HG03565 (cell line): ENCODE results near the gene FBXO39.
"Not testable (repeated sequence)": the region's sequence is repeated elsewhere in the genome, so short reads cannot be mapped to it uniquely, and the experiment has no call there.

Experiments used
- ATAC-seq: cut with Tn5 transposase; IDR thresholded peaks from one replicate; pipeline ENCODE4 v1.9.1; 2021; ENCODE audit warnings: mild to moderate bottlenecking, moderate library complexity; ENCODE audit not compliant: unreplicated experiment

The FBXO39 gene

DNA sequence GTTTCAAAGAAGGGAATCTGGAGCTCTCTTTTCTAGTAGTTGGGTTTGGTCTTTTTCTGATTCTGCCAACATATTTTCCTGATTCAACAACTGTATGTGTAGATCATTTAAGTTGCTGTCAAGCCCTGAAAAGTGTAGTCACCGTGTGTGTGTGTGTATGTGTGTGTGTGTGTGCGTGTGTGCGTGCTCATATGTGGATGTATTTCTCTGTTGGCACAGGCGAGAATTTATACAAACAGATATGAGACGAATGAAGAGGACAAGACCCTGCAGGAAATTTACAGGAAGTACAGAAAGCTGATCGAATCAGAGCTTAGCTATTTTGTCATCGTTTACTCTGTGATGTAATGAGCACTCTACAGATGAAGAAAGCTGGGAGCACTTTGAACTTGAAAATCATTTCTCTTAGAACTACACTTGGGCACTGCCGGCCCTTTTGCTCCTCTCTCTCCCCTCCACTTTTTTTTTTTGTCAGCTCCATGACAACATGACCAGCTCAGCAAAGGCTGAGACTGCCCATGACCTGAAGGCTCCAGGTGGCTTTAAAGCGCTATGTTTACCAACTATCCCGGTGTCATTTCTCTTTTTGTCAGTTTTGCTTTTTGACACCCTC is 11.2 kb downstream of the FBXO39 start:
- ATAC-seq: no peak

DNA sequence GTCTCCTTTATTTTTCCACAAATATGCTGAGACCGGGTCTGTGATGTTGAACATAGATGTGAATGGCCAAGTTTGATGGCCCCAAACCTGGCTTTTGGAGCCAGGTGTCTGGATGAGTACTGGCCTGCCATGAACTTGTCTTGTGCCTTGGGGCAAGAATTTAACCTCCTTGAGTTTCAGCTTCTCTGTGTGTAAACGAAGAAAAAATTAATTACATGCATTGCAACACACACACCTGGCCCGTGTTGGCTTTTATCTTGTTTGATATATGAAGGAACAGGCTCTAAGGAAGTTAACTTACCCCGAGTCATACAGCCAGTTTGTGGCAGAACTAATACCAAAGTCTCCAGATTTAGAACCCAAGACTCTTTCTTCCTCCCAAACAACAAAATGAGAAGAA is 13.1 kb downstream of the FBXO39 start:
- no peak for ATAC-seq

DNA sequence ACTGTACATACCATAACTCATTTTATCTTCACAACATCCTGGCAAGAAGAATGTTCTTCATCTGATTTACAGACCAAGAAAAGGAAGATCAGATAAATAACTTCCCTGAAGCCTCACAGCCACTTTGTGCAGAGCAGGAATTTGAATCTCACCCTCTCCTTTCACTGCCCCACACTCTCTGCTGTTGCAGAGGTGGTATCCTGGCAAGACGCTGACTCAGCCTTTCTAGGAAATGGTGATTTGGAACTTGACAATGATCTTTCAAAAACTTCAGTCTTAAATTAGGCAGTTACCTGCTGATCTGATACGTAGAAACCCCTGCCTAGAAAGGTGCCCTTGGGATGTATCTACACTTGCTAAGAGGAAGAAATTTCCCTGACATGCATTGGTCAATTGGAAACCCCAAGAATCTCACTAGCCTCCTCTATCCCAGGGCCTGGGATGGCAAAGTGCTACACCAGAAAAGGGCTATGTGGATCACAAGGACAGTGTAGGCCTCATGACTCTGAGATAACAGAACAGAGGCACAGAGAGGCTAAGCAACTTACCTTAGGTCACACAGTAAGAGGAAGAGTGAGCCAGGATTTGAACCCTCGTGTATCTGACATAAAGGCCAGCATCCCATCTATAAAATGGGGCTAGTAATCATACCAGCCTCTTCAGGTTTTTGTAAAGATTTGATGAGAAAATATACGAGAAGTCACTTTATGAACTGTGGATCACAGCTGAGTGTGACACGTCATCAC is 17.9 kb downstream of the FBXO39 start:
- no peak for ATAC-seq

DNA sequence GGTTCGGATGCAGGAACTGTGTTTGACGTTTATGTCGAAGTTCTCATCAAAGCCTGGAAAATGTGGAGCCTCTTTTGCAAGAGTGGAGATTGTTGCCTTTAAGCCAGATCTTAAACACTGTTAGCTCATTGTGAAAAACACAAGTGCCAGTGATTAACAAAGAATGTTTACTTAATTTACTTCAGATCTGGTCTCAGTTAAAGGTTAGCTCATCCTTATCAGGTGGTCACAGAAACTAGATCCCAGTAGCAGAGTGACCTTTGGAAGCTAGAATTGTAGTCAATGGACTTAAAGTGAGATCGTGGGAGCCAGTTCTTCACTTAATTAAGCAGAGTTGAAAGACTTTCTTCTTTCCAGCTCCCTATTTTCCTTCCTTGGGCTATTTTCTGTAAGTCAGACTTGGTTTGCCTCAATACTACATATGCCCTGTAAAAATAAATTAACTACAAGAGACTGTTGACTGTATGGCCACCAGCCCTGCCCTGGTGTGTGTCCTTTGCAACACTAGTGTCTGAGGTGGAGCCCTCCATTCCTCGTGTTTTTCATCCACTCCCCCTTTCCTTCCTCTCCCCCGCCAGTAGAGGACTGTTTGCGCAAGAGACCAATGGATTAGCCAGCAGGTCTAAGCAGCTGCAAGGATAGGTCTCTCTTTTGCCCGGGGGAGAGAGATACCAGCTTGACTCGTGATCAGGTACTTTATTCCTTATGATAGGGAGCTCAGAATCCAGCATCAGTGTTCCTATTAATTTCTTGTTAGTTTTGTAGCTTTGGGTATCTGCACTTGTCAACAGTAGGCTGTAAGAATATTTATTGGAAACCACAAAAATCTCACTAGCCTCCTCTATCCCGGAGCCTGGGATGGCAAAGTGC is 20.2 kb downstream of the FBXO39 start:
- no peak for ATAC-seq

DNA sequence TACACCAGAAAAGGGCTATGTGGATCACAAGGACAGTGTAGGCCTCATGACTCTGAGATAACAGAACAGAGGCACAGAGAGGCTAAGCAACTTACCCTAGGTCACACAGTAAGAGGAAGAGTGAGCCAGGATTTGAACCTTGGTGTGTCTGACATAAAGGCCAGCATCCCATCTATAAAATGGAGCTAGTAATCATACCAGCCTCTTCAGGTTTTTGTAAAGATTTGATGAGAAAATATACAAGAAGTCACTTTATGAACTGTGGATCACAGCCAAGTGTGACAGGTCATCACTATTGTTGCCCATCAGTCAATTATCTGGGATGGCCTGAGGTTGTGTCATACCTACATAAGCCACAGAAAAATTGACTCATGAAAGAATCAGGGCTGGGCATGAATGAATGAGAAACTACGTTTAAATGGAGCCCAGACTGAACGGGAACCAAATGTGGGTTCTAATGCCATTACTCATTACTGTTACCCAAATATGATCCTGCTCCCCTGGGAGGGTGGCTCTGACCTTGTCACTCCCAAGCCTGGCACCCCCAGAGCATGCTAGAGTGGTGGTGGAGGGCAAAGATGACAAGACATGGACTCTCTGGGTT is 21.0 kb downstream of the FBXO39 start:
- no peak for ATAC-seq

DNA sequence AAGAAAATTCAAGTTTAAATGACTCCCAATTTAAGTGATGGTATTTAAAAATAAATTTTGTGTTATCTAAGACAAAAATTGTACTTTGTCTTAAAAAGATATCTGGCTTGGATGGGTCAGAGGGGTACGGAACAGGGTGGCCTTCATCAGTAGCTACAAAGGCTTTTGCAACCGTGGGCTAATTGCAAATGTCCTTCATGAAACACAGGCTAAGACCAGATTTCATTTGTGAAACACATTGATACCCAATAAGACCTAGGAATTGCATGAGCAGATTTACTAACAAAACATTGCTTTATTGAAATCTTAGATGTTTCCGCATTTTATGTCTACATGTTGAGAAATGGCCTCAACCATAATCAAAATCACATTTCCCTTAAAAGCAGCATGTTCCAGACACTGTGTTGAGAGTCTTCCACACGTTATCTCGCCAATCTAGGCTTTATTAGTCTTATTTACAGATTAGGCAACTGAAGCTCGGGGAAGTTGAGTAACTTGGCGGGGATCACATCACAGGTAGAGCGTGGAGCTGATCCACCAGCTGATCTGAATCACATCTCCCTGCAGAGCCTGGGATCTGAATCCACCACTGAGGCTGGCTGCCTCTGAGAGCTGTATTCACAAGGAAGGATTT is 21.8 kb downstream of the FBXO39 start:
- ATAC-seq: no peak

DNA sequence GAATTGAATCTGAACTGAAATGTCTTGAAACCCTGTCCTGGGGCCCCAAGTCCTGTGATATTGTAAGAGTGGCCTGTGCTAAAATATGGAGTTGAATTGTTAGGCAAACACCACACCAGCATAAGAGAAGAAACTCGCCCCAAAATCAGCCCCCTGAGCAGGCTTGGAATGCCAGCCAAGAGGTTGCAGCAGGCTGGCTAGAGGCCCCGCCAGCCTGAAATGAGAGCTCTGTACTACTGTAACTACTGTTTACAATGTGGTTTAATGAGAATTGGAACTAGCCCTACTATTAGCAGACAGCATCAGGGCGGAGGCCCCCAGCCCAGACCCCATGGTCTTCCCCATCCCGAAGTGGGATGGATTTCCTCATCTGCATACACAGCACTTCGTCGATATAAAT is 23.7 kb downstream of the FBXO39 start:
- ATAC-seq: no peak

DNA sequence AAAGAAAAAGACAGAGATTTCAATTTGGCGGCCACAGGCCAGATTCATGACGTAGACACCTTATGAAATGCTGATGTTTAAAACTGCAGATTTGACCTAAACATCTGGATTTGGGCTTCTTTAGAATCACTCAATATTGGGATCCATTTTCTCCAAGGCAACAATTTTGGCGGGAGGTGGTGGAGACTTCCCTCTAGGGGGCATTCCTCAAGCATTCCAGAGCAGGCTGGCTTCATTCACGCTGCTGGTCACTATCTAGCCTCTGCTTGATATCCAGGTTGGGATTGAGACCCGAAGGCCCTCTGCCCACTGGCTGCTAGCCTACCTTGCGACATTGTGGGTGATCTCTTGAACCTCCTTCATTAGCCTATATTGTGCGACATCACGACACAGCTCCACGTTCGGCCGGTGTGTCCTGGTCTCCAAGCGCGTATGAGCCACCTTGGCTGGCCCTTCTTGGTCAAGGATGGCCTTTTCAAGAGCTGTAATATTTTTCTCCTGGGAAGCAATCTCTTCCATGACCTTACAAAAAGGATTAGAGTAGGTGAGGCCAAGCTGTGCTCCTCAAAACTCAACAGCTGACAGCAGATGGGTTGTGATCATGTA is 24.5 kb downstream of the FBXO39 start:
- ATAC-seq: no peak

DNA sequence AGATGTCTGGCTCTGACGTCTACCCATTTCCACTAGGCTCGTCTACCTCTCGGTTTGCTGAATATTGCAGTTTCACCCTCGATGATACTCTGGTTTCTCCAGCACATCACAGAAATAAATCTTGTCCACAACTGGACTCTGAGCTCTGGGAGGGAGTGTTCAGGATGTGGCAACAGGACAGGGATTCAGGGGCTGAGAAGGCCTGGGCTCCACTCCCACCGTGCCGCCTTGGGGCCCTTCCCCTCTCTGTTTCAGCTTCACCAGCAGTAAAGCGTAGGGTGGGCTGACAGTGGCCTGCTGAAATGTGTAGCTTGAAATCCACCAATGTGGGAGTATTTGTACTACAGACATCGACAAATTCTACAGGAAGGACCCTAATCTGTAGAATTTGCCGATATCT is 35.5 kb downstream of the FBXO39 start:
- ATAC-seq: no peak

DNA sequence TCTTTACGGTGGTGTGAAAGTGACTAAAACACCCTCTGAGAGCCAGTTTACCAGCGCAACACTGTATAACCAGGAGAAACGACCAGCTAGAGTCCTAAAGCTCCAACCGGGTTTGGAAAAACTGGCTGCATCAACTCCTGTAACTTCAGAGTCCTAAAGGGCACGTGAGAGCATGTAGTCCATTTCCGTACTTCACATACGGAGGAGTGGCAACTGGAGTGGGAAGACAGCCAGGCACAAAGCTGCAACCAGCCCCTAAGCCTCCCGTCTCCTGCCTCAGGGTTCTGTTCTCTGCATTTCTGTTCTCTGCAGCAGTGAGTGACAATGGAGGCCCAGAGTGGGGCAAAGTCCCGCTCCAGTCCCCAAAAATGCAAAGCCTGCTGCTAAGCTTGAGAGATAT is 36.3 kb downstream of the FBXO39 start:
- ATAC-seq: no peak

DNA sequence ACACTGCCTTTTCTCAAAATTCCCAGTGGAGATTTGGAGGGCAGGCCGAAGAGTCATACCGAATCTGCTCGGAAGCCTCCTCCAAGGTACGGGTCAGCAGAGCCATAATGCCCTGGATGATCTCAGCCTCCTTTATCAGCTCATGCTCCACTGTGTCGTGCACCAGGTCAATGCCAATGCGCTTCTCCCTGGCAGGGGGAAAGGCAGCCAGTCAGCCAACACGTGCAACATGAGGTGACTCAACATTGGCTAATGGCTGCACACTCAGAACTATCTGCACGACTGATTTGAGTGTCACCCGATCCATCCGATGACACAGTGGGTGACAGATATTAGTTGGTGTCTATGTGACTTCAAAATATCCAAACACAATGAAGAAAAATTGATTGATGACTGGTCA is 39.8 kb downstream of the FBXO39 start:
- ATAC-seq: no peak

DNA sequence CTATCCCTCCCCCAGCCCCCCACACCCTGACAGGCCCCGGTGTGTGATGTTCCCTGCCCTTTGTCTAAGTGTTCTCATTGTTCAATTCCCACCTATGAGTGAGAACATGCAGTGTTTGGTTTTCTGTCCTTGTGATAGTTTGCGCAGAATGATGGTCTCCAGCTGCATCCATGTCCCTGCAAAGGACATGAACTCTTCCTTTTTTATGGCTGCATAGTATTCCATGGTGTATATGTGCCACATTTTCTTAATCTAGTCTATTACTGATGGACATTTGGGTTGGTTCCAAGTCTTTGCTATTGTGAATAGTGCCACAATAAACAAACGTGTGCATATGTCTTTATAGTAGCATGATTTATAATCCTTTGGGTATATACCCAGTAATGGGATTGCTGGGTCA is 40.4 kb downstream of the FBXO39 start:
- not testable (repeated sequence) for ATAC-seq

DNA sequence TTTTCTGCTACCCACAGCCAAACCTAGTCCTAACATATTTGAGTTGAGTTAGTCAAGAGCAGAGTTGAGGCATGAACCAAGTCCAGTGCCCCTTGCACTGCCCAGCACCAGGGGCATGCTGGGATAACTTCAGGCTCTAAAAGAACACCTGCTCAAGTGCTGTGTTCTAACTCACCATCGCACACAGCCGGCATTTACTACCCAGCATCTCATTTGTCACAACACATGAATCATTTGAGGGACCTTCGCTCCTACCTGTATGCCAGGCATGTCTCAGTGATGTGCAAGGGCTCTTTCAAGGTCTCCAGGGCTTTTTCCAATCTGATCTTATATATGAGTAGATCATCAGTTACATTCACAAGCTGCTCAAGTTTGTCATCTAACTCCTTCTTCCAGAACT is 42.9 kb downstream of the FBXO39 start:
- no peak for ATAC-seq

DNA sequence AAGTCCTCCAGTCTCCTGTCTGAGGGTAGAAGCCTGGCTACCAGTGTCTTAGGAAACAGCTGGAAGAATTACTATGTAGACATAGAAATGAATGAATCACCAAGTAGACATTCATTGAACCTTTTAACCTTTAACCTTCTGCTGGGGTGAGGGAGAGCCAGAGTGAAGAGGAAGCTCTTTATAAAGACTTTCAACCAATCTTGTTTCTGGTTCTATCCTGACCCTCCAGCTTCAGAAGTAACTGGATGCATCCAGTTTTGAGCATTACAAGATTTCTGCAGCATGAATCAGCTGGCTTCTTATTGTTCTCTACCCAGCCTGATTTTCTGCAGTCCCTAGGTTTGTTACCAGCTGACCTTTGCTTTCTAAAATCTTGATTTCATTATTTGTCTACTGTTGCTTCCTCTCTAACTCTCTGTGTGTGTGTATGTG is 47.0 kb downstream of the FBXO39 start:
- ATAC-seq: no peak

DNA sequence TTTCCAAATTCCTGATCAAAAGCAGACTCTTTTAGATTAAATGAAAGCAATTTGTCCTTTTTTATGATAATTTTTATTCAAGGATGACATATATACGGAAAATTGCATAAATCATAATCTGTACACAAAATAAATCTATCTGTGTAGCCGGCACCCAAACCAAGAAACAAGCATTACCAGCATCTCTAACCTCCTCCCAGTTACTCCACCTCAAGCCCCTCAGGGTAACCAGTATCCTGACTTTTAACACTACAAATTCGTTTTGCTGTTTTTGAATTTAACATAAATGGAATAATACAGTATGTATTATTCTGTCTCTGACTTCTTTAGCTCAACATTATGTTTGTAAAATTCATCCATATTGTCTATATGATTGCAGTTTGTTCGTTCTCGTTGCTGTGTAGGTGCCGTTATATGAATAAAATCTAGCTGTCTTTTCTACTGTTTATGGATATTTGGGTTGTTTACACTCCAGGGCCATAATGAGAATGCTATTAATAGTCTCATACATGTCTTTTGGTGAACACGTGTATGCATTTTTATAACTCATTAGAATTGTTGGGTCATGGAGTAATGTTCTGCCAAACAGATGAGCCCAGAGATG is 54.5 kb downstream of the FBXO39 start:
- ATAC-seq: no peak

DNA sequence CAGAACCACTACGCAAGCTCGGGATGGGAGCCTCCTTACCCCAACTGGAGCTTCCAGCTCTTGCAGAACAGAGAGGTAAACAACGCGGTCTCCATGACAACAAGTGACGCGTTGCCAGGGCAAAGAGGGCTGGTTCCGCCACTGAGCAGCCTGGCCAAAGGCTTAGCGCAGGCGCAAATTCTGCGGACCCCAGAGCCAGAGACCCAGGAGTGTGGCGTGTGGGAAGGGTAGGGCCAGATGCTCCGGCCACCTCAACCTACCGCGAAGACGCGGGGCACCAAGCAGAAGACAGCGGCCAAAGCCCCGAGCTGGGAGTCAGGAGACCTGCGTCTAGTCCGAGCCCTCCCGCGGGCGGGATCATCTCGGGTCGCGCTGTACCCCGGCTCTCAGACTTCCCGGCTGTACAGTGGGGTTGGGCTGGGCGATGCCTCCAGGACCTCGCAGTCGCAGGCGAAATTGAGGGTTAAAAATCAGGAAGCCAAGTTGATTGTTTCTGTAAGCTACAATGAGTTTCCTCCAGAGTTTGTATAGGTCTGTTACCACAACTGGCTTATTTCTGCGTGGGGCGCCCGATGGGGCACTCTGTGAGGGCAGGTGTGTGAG is 55.7 kb downstream of the FBXO39 start, which contains the start of gene TEKT1:
Gene TEKT1 (minus strand): TSS at position 69 of the 603 bp plus-strand sequence. CDS start 1,353 bp downstream, outside the sequence.
- ATAC-seq: no peak
